ENCODE results near the gene ABRACL.

The ABRACL gene

GRCh38 chr6:139016337-139017213, 12.0 kb upstream of the ABRACL start:
- Histone ChIP-seq H3K36me3 (replicated peaks; ENCODE audit: insufficient read depth, low read length) (no peaks in the 10 kb centered on the region), H3K4me1 (ENCODE audit: low read length) (no peaks in the 10 kb centered on the region), H3K9ac (ENCODE audit: low read length) (no peak overlapping the region), H3K4me2 (ENCODE audit: low read depth, low read length) (no peak overlapping the region), H2AFZ (ENCODE audit: low read length) (no peak overlapping the region), H3K27ac (ENCODE audit: low read length) (no peak overlapping the region), H3K9me3 (replicated peaks; ENCODE audit: insufficient read depth, low read length) (no peaks in the 10 kb centered on the region), H3F3A (ENCODE audit: insufficient read depth, low read length) (no peaks in the 10 kb centered on the region), H3K27me3 (replicated peaks; ENCODE audit: insufficient read depth, low read length) (no peaks in the 10 kb centered on the region), H3K79me2 (ENCODE audit: low read length) (no peaks in the 10 kb centered on the region), H3K4me3 (ENCODE audit: low read length) (no peak overlapping the region), H3K9me2 (replicated peaks; ENCODE audit: insufficient read depth, low read length) (no peaks in the 10 kb centered on the region), H4K20me1 (ENCODE audit: insufficient read depth, low read length) (no peaks in the 10 kb centered on the region)
- DNase-seq: no peak
- TF ChIP-seq EZH2phosphoT487 (IDR thresholded peaks at IDR 0.05; ENCODE audit: low read length): no peak
- TF ChIP-seq CTCF (IDR thresholded peaks at IDR 0.05; ENCODE audit: low read length): no peak
- TF ChIP-seq EZH2 (optimal IDR thresholded peaks at IDR 0.05; ENCODE audit: low read depth, low read length): no peak

DNA sequence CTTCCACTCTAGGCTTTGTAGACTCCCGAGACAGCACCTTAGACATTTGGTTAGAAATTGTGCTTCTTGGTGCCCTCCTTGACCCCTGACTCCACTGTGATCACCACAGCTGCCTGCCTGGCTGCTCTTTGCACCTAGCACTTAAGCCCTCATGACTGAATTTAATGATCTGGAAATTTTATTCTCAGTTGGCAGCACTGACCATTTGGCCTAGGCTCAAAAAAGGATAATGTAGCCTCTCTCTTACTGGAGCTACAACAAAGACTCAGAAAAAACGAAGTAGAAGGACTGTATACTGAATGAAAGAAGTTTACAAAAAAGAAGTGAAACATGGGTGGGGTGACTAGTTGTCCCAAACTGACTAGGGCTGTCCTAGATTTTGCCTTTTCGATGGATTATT, 11.3 kb upstream of the ABRACL start:
- Histone ChIP-seq H2AFZ (ENCODE audit: low read length) (no peak overlapping the region), H3K9ac (ENCODE audit: low read length) (no peak overlapping the region), H3K9me3 (replicated peaks; ENCODE audit: insufficient read depth, low read length) (no peaks in the 10 kb centered on the region), H3K27me3 (replicated peaks; ENCODE audit: insufficient read depth, low read length) (no peaks in the 10 kb centered on the region), H3K4me2 (ENCODE audit: low read depth, low read length) (no peak overlapping the region), H4K20me1 (ENCODE audit: insufficient read depth, low read length) (no peaks in the 10 kb centered on the region), H3K27ac (ENCODE audit: low read length) (no peak overlapping the region), H3K79me2 (ENCODE audit: low read length) (no peaks in the 10 kb centered on the region), H3F3A (ENCODE audit: insufficient read depth, low read length) (no peaks in the 10 kb centered on the region), H3K36me3 (replicated peaks; ENCODE audit: insufficient read depth, low read length) (no peaks in the 10 kb centered on the region), H3K4me1 (ENCODE audit: low read length) (no peaks in the 10 kb centered on the region), H3K4me3 (ENCODE audit: low read length) (no peak overlapping the region), H3K9me2 (replicated peaks; ENCODE audit: insufficient read depth, low read length) (no peaks in the 10 kb centered on the region)
- no peak for TF ChIP-seq EZH2 (optimal IDR thresholded peaks at IDR 0.05; ENCODE audit: low read depth, low read length)
- no peak for TF ChIP-seq EZH2phosphoT487 (IDR thresholded peaks at IDR 0.05; ENCODE audit: low read length)
- TF ChIP-seq CTCF (IDR thresholded peaks at IDR 0.05; ENCODE audit: low read length): no peak
- no peak for DNase-seq

DNA sequence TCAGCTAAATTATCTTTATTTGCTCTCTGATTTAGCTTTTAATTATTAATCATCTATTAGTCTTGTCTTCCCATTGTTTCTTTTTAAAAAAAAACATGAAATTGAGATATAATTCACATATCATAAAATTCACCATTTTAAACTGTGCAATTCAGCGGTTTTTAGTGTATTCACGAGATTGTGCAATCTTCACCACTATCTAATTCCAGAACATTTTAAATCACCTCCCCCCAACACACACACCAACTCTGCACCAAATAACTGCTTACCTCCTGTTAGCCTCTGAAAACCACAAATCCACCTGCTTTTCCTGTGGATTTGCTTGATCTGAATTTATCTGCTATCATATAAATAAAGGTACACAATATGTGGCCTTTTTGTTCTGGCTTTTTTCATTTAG, 8.8 kb upstream of the ABRACL start:
- H3K27ac ChIP-seq (ENCODE audit: low read length): no peak overlapping the region
- no peaks in the 10 kb centered on the region for H4K20me1 ChIP-seq (ENCODE audit: insufficient read depth, low read length)
- no peaks in the 10 kb centered on the region for H3F3A ChIP-seq (ENCODE audit: insufficient read depth, low read length)
- H3K4me3 ChIP-seq (ENCODE audit: low read length): no peak overlapping the region
- no peak overlapping the region for H3K4me2 ChIP-seq (ENCODE audit: low read depth, low read length)
- H2AFZ ChIP-seq (ENCODE audit: low read length): no peak overlapping the region
- no peaks in the 10 kb centered on the region for H3K9me2 ChIP-seq (replicated peaks; ENCODE audit: insufficient read depth, low read length)
- TF ChIP-seq CTCF (IDR thresholded peaks at IDR 0.05; ENCODE audit: low read length) (no peak), EZH2 (optimal IDR thresholded peaks at IDR 0.05; ENCODE audit: low read depth, low read length) (no peak), EZH2phosphoT487 (IDR thresholded peaks at IDR 0.05; ENCODE audit: low read length) (no peak)
- no peaks in the 10 kb centered on the region for H3K36me3 ChIP-seq (replicated peaks; ENCODE audit: insufficient read depth, low read length)
- H3K79me2 ChIP-seq (ENCODE audit: low read length): no peaks in the 10 kb centered on the region
- no peaks in the 10 kb centered on the region for H3K9me3 ChIP-seq (replicated peaks; ENCODE audit: insufficient read depth, low read length)
- H3K27me3 ChIP-seq (replicated peaks; ENCODE audit: insufficient read depth, low read length): no peaks in the 10 kb centered on the region
- no peak overlapping the region for H3K9ac ChIP-seq (ENCODE audit: low read length)
- DNase-seq: no peak
- H3K4me1 ChIP-seq (ENCODE audit: low read length): no peaks in the 10 kb centered on the region
